Measurements from ENCODE around the gene TEPSIN. TPM values are rescaled to one million over a fixed set of nuclear protein-coding genes. Genes with fewer than 3 reads are reported as not detected.

The TEPSIN gene
- total RNA-seq, 1 experiment from 2014 or later: 19.8 TPM

DNA sequence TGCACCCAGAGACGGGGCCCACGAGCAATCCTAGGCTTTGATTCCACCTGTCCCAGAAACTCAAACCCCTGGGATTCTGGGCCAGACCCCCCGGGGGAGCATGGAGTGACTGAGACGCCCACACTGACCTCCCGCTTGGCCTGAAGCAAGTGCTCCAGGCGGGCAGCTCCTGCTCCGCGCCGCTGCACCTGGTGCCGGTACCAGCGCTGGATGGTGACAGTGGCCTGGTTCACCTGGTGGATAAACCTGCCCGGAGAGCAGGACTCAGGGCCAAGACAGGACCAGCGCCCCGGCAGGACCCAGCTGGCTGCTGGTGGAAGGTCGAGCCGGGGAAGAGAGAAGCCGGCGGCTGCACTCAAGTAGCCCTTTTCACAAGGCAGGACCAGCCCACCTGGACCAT lies 38.7 kb downstream of the TEPSIN start:
- no peak for DNase-seq
- Histone ChIP-seq H3K36me3 (replicated peaks; ENCODE audit: control insufficient read depth, insufficient read depth, low read length) (peaks cover 1% of the 10 kb centered on the region), H3K27me3 (ENCODE audit: control insufficient read depth, insufficient read depth, low read length) (no peaks in the 10 kb centered on the region), H3K4me3 (ENCODE audit: insufficient read depth, low read depth, low read length) (no peak overlapping the region)

DNA sequence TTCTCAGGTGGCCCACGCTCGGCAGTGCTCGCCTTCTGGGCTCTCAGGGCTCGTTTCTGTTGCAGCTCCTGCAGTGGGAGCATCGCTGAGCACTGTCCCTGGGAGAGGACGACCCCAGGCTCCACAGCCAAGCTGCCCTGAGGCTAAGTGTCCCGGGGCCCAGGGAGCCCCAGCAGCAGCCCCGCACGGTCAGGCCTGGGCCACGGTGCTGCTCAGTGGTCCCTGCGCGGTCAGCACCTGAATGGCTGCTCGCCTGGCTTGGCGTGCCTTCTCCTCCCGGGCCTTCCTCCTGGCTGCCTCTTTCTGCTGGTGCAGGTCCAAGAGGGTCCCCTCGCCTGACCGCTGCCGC lies 39.4 kb downstream of the TEPSIN start:
- Histone ChIP-seq H3K36me3 (replicated peaks; ENCODE audit: control insufficient read depth, insufficient read depth, low read length) (peaks cover 1% of the 10 kb centered on the region), H3K27me3 (ENCODE audit: control insufficient read depth, insufficient read depth, low read length) (no peaks in the 10 kb centered on the region), H3K4me3 (ENCODE audit: insufficient read depth, low read depth, low read length) (no peak overlapping the region)
- DNase-seq: no peak

DNA sequence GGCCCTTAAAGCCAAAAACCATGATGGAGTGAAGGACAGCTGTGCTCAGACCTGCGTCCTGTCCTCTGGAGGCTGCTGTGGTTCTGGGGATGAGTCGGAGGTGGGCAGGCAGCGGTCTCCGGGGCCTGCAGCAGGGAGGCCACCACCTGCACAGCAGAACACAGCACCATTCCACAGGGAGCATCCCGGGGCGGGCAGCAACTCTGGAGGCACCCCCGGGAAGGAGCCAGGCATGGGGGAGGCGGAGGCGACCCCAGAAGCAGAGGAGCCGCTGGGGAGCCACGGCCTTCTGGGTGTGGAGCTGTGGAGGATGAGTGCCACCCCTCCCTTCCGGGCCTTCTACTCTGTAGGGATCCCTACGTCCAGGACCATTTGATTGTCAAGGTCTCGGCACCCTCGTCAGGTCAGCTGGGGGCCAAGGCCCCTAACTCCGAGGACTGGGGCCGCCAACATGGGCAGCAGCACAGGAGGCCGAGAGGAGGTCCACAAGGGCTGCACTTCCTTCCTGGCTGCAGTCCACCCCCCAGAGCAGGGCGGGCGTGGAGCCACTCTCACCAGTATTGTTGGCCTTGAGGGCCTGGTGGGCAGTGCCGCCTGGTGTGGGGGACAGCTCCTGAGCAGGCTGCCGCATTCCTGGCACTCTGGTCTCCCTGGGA lies 39.9 kb downstream of the TEPSIN start:
- Histone ChIP-seq H3K4me3 (ENCODE audit: insufficient read depth, low read depth, low read length) (no peak overlapping the region), H3K36me3 (replicated peaks; ENCODE audit: control insufficient read depth, insufficient read depth, low read length) (peaks cover 1% of the 10 kb centered on the region), H3K27me3 (ENCODE audit: control insufficient read depth, insufficient read depth, low read length) (no peaks in the 10 kb centered on the region)
- DNase-seq: no peak

DNA sequence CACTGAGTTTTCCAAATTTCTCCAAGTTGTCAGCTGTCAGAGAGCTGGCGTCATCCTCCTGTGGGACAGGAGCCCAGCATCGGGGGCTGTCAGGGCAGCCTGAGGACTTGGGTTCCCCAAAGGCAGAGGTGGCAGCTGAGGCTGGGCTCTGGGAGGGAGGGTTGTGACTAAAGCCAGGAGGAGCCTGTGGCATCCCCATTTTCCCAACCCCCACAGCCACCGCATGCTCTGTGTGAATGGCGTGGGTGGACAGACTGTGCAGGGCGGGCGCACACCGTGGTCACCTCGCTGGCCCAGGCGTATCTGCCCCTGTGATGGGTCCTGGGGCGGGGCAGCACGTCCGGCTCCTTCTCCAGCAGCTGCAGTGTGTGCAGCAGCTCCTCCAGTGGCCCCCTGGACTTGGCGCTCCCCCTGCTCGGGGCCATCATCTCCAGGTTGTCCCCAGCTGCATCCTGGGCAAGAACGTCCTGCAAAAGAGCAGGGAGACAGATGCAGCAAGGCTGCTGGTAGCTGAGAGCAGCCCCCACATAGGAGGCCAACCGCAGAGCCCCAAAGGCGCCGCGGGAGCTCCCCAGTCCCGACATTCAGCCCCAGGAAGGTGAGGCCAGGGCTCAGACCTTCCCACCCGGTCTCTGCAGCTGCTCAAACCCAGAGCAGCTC lies 40.9 kb downstream of the TEPSIN start:
- H3K36me3 ChIP-seq (replicated peaks; ENCODE audit: control insufficient read depth, insufficient read depth, low read length): peaks cover 1% of the 10 kb centered on the region
- H3K4me3 ChIP-seq (ENCODE audit: insufficient read depth, low read depth, low read length): no peak overlapping the region
- no peak for DNase-seq

DNA sequence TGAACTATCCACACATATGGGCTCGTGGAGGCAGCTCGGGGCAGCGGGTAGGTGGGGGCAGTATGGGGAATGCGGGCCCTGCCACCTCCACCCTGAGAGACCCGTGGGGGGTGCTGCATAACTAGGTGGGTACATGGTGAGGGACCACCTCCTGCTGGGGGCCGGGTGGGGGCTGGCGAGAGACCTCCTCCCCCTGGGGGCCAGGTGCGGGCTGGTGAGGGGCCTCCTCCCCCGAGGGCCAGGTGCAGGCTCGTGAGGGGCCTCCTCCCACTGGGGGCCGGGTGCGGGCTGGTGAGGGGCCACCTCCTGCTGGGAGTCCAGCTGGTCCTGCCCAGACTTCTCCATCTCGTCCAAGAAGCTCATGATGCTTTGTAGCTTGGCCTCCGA lies 41.5 kb downstream of the TEPSIN start:
- DNase-seq: no peak

More for the DNA sequence above, 40.9 kb downstream of the TEPSIN start:
- no peaks in the 10 kb centered on the region for H3K27me3 ChIP-seq (ENCODE audit: control insufficient read depth, insufficient read depth, low read length)

DNA sequence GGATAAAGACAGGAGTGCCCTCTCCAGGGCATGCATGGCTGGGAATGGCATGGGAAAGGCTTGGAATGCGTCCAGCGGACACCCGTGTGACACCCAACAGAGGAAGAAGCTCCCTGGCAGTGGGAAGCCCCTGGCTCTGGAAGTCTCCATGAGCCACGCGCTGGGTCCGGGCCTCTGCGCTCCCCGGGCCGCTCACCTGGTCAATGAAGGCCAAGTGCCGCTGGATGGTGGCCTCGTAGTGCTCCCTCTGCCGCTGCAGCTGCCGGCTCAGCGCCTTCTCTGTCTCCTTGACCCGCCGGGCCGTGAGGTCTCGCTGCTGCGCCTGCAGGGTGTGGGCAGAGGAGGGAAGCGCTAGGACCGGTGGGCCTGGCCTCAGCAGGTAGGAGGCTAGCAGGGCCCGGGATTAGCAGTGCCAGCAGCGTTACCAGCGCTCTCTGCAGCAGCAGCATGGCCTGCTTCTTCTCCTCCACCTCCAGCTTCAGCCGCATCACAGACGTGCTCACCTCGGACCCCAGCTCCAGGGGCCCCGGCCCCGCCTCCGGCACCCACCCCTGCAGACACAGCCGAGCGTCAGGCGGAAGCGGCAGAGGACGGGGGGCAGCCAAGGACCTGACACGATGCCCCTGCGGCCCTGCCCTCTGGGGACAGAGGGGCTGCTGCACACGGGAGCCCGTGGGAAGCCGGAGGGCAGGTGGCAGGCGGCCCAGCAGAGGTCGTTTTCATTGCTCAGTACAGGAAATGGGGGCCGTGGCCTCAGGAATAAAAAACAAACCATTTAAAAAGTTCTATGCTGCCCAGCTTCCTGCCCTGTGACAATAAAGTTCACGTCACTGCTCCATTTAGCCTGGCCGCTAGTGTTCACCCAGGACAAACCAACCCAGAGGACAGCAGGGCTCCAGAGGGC lies 42.1 kb downstream of the TEPSIN start:
- no peaks in the 10 kb centered on the region for H3K27me3 ChIP-seq (ENCODE audit: control insufficient read depth, insufficient read depth, low read length)
- no peak overlapping the region for H3K4me3 ChIP-seq (ENCODE audit: insufficient read depth, low read depth, low read length)
- DNase-seq: no peak
- peaks cover 1% of the 10 kb centered on the region for H3K36me3 ChIP-seq (replicated peaks; ENCODE audit: control insufficient read depth, insufficient read depth, low read length)

More for the DNA sequence above, 41.5 kb downstream of the TEPSIN start:
- peaks cover 1% of the 10 kb centered on the region for H3K36me3 ChIP-seq (replicated peaks; ENCODE audit: control insufficient read depth, insufficient read depth, low read length)
- H3K4me3 ChIP-seq (ENCODE audit: insufficient read depth, low read depth, low read length): no peak overlapping the region
- H3K27me3 ChIP-seq (ENCODE audit: control insufficient read depth, insufficient read depth, low read length): no peaks in the 10 kb centered on the region

DNA sequence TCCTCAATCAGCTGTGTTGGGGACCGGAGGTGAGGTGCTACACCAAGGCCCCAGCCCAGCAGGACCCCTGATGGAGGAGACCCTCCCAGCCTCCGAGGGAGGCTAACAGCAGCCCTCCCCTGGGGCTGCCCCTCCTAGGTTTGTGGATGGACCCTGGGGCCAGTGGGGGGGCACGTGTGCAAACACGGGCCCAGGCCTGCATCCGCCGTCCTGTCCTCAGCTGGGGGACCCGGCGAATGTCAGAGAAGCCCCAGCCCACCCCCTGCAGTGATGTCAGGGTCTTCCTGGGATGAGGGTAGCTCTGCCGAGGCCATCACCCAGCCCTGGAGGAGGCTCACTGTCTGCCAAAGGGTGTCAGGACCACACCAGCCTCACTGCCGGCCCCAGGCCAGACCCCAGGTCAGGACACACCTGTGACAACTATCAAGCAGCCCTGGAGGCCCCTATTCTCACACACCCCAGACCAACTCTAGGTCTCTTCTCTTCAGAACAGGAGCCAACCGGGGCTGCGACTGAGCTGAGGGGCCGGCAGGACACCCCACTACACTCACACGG lies 42.8 kb downstream of the TEPSIN start:
- H3K36me3 ChIP-seq (replicated peaks; ENCODE audit: control insufficient read depth, insufficient read depth, low read length): peaks cover 1% of the 10 kb centered on the region
- no peaks in the 10 kb centered on the region for H3K27me3 ChIP-seq (ENCODE audit: control insufficient read depth, insufficient read depth, low read length)
- DNase-seq: no peak
- no peak overlapping the region for H3K4me3 ChIP-seq (ENCODE audit: insufficient read depth, low read depth, low read length)

DNA sequence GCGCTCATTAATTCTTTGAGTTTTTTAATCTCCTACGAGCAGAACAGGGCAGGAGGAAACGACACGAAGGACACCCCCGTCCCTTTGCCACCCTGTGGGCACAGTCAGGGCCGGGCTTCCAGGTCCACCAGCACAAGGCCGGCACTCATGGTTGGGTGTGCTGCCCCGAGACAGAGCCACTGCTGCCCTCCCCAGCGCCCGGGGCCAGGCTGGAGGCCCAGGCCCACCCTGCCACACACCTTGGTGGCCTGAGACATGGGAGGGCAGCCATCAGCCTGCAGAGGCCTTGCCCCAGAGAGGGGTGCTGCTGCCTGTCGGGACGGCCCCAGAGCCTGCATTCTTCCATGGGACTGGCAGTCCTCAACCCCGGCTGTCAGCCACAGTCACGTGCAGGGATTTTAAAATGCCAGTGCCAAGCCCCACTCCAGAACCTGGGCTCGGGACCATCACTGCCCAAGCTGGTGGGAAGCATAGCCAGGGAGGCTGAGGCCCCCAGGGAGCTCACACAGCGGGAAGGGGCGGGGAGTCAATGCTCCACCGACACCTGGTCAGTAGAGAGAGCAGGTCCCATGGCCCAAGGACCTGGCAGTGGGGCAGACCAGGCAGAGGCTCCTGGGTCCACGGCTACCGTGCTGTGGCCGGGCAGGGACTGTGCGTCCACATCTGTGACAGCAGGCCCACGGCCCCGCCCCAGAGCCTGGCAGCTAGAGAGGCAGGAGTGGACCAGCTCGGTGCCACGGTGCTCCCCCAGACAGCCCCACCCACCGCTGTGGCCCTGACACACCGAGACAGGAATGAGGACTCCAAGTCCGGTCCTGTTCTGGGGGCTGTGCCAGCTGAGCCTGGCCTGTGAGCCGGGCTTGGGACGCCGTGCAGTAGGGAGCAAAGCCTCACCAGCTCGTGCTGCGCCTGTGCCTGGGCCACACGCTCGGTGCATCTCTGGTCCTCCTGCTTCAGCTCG lies 43.6 kb downstream of the TEPSIN start:
- DNase-seq: no peak
- Histone ChIP-seq H3K36me3 (replicated peaks; ENCODE audit: control insufficient read depth, insufficient read depth, low read length) (peaks cover 1% of the 10 kb centered on the region), H3K27me3 (ENCODE audit: control insufficient read depth, insufficient read depth, low read length) (no peaks in the 10 kb centered on the region), H3K4me3 (ENCODE audit: insufficient read depth, low read depth, low read length) (no peak overlapping the region)

DNA sequence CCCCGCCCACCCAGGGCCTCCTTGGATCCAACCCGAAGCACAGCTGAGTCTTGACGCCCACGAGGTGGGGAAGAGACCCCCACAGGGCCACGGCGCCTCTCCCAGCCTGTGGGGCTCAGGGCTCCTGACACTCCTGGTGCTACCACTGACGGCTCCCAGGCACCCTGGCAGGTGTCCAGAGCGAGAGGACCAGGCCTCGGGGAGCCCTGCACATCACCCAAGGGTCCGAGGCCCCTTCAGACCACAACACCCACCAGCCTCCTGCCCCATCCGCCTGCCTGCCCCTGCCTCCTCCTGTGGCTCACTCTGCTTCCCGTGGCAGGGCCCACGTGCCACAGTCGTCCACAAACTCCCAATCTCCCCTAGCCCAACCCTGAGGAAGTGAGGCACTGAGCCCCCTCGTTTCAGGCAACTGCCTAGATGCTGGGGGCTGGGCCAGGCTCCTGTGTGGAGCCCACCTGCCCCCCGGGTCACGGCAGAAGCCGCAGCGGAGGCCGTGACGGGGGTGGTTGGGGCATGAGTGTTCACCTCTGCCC lies 44.6 kb downstream of the TEPSIN start:
- no peak for DNase-seq
- no peak overlapping the region for H3K4me3 ChIP-seq (ENCODE audit: insufficient read depth, low read depth, low read length)
- no peaks in the 10 kb centered on the region for H3K27me3 ChIP-seq (ENCODE audit: control insufficient read depth, insufficient read depth, low read length)
- H3K36me3 ChIP-seq (replicated peaks; ENCODE audit: control insufficient read depth, insufficient read depth, low read length): peaks cover 4% of the 10 kb centered on the region

DNA sequence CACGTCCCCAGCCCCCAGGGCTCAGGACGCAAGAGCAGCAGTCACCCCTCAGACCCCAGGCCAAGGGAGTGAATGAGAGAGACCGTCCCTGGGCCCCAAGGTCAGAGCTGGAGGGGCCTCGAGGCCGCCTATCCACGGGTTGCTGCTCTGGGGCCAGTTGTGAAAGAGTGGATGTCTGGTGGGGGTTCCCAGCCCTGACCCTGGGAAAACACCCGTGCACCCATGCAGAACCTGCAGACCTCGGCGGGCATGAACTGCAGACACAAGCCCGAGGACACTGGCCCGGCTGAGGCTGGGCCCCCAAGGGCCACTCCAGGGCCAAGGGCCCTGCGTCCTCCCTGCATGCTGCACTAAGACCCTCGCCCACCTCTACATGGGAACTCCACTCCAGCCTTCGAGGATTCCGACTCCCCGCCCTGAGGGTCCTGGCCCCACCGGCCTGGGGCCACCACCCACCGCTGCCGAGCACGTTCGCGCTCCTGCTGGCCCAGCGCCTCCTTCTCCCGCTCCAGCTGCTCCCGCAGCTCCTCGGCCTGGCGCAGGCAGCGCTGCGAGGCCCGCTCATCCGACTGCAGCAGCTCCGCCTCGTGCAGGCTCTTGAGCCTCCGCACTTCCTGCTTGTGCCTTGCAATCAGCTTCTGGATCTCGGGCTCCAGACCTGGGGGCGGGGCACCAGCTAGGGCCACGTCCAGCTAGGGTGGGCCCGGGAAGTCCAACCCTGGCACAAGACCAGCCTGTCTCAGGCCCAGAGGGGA lies 45.2 kb downstream of the TEPSIN start:
- Histone ChIP-seq H3K27me3 (ENCODE audit: control insufficient read depth, insufficient read depth, low read length) (no peaks in the 10 kb centered on the region), H3K36me3 (replicated peaks; ENCODE audit: control insufficient read depth, insufficient read depth, low read length) (peaks cover 4% of the 10 kb centered on the region), H3K4me3 (ENCODE audit: insufficient read depth, low read depth, low read length) (no peak overlapping the region)
- DNase-seq: no peak

DNA sequence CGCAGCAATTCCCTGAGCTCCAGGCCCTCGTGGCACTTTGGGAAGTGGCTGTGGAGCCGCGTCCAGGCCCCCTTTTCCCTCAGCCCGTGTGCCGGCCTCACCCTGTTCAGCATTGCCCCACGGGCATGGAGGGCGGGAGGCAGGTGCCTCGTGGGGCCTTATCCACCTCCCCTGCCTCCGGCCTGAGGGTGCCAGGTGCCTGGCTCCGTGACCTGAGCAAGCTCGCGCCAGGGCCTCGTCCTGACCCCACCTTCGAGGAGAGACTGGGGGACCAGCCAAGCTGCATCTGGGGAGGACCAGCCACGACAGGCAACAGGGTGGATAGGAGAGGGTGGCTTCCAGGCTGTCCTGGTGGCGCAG lies 45.8 kb downstream of the TEPSIN start:
- H3K36me3 ChIP-seq (replicated peaks; ENCODE audit: control insufficient read depth, insufficient read depth, low read length): peaks cover 3% of the 10 kb centered on the region
- DNase-seq: no peak
- H3K27me3 ChIP-seq (ENCODE audit: control insufficient read depth, insufficient read depth, low read length): no peaks in the 10 kb centered on the region
- H3K4me3 ChIP-seq (ENCODE audit: insufficient read depth, low read depth, low read length): no peak overlapping the region

DNA sequence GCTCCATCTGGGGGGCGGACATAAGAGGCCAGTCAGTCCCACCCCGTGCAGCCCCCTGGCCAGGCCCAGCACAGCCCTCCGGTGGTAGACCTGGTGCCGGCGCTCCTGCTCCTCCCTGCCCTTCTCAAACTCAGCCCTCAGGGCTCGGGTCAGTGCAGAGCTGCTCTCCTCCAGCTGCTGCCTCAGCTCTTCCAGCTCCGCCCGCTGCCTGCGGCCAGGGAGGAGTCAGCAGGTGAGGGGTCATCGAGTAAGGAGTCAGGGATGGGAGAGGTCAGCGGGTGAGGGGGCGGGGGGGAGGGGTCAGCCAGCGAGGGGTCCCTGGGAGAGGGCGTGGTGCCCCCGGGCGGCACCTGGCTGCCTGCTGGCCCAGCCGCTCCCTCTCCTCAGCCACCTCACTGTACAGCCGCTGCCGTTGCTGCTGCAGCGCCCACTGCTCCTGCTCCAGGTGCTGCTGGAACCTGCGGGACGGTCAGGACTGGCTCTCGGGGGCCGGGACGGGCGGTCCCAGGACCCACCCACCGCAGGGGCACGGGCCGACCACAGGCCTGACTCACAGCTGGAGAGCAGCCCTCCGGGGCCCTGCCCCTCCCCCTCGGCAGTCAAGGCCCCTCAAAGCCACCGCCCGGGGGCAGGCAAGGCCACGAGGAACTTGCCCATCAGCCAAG lies 46.3 kb downstream of the TEPSIN start:
- Histone ChIP-seq H3K27me3 (ENCODE audit: control insufficient read depth, insufficient read depth, low read length) (no peaks in the 10 kb centered on the region), H3K4me3 (ENCODE audit: insufficient read depth, low read depth, low read length) (no peak overlapping the region), H3K36me3 (replicated peaks; ENCODE audit: control insufficient read depth, insufficient read depth, low read length) (peaks cover 3% of the 10 kb centered on the region; the same call in 1 of the 2 replicates)
- DNase-seq: no peak

DNA sequence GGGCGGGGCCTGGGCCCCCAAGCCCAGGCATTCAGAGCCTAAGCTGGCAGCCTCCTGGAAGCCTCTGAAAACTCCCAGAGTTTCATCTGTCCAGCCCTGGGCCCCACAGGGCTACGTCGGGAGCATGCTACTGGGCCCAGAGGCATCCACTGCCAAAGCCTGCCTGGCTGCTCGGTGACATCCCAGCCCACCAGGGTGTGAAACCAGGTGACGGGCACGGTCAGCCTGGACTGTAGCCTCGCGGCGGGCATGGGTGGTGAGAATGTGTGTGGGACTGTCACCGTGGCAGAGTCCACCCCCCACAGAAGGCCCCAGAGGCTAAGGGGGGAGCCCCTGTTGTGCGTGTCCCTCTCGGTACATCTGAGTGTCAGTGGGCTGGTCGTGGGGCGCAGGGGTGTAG lies 47.2 kb downstream of the TEPSIN start:
- Histone ChIP-seq H3K27me3 (ENCODE audit: control insufficient read depth, insufficient read depth, low read length) (no peaks in the 10 kb centered on the region), H3K36me3 (replicated peaks; ENCODE audit: control insufficient read depth, insufficient read depth, low read length) (peaks cover 3% of the 10 kb centered on the region; the same call in 1 of the 2 replicates), H3K4me3 (ENCODE audit: insufficient read depth, low read depth, low read length) (no peak overlapping the region)
- no peak for DNase-seq

Data from H7 (cell line).